GM12801 (cell line): ENCODE data around the gene MRPL54.

Source experiments
- TF ChIP-seq, protein P1 (sequence below): IDR thresholded peaks from one replicate; pipeline ENCODE4 v1.5.1; 2011; ENCODE audit warnings: control low read depth; ENCODE audit not compliant: insufficient read length; ENCODE audit errors: extremely low read depth

Gene MRPL54

DNA sequence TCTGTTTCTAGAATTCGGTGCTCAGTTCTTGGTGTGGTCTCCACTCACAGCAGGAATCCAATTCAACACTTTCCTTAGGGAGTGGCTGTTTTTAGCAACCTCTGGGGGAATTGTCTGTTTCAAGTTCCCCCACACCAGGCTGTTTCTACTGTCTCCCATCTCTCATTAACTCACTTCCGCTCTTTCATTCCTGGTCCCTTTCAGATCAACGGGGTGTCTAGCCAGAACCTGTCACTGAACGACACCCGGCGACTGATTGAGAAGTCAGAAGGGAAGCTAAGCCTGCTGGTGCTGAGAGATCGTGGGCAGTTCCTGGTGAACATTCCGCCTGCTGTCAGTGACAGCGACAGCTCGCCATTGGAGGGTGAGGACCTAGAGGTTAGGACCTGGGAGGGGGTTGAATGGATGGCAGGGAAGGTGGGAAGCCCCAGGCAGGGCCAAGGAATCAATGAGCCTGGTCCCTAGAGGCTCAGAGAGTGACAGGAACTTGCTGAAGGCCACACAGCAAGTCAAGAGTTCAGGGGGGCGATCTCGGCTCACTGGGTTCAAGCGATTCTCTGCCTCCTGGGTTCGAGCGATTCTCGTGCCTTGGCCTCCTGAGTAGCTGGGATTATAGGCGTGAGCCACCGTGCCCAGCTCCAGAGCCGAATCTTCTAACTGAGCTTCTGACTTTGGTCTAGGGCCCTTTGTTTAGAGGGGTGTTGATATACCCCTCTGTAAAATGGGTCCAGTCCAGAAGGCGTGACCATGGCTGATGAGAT, 28.8 kb upstream of the MRPL54 start:
- TF ChIP-seq, protein P1, sequence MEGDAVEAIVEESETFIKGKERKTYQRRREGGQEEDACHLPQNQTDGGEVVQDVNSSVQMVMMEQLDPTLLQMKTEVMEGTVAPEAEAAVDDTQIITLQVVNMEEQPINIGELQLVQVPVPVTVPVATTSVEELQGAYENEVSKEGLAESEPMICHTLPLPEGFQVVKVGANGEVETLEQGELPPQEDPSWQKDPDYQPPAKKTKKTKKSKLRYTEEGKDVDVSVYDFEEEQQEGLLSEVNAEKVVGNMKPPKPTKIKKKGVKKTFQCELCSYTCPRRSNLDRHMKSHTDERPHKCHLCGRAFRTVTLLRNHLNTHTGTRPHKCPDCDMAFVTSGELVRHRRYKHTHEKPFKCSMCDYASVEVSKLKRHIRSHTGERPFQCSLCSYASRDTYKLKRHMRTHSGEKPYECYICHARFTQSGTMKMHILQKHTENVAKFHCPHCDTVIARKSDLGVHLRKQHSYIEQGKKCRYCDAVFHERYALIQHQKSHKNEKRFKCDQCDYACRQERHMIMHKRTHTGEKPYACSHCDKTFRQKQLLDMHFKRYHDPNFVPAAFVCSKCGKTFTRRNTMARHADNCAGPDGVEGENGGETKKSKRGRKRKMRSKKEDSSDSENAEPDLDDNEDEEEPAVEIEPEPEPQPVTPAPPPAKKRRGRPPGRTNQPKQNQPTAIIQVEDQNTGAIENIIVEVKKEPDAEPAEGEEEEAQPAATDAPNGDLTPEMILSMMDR = no peak

DNA sequence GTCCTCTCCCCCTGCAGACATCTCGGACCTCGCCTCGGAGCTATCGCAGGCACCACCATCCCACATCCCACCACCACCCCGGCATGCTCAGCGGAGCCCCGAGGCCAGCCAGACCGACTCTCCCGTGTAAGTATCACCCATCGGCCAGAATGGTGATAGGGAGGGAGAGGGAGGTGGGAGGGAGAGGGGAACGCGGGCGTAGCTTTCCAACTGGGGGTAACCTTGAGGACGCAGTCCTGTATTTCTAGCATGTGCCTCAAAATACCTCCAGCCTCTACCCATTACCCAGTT, 28.2 kb upstream of the MRPL54 start:
- TF ChIP-seq, protein P1 = no peak

DNA sequence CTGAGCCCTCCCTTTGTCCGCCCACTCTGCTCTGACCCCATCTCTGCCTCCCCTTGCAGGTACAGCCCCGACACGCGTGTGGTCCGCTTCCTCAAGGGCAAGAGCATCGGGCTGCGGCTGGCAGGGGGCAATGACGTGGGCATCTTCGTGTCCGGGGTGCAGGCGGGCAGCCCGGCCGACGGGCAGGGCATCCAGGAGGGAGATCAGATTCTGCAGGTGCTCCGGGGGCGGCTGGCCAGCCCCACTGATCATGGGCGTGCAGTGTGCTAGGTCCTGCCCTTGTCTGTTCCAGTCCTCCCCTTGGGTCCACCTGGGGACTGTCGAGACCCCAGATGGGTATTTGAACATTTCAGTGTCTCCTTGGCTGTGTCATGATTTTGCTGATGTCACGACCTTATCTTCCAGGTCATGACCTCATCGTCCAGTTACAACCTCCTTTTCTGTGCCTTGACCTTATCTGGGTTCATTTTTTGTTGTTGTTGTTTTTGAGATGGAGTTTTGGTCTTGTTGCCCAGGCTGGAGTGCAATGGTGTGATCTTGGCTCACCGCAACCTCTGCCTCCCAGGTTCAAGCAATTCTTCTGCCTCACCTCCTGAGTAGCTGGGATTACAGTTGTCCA, 26.3 kb upstream of the MRPL54 start:
- TF ChIP-seq, protein P1 = no peak

DNA sequence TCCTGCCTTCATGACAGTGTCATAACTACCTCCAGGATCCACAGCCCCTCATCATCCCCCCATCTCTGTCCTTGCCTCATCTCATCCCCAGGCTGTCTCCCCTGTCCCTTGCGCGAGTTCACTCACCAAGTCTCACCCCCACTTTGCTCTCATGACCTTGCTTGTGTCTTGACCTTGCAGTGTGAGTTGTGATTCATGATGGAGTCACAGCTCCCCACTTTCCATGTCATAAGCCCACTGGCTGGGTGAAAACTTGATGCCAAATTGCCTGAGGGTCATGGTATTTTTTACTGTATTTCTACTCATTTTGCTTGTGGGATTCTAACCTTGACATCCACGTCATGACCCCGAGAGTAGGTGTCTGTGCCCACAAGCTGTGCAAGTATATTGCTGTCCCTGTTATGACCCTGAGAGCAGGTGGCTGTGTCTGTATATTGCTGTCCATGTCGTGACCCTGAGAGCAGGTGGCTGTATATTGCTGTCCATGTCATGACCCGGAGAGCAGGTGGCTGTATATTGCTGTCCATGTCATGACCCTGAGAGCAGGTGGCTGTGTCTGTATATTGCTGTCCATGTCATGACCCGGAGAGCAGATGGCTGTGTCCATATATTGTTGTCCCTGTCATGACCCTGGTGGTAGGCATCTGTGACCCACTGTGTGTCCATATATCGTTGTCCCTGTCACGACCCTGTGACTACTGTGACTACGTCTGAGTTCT, 24.8 kb upstream of the MRPL54 start:
- TF ChIP-seq, protein P1 = no peak

DNA sequence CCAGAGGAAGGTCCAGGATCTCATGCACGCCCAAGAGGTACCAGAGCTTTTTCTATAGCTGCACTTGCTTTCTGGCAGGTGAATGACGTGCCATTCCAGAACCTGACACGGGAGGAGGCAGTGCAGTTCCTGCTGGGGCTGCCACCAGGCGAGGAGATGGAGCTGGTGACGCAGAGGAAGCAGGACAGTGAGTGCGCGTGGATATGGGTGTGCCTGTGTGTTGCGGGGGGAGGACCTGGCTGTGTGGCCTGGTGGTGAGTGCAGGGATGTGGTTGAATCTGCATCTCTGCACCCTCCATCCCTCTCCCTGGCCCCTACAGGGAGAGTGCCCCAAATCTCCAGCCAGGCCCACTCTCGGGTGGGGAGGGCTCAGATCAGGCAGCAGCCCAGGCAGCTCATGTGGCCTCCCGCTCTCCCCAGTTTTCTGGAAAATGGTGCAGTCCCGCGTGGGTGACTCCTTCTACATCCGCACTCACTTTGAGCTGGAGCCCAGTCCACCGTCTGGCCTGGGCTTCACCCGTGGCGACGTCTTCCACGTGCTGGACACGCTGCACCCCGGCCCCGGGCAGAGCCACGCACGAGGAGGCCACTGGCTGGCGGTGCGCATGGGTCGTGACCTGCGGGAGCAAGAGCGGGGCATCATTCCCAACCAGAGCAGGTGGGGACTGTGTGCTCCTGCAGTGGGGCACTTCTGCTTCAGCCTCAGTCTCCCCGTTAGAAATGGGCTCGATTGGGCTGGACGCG, 23.8 kb upstream of the MRPL54 start:
- TF ChIP-seq, protein P1 = no peak

DNA sequence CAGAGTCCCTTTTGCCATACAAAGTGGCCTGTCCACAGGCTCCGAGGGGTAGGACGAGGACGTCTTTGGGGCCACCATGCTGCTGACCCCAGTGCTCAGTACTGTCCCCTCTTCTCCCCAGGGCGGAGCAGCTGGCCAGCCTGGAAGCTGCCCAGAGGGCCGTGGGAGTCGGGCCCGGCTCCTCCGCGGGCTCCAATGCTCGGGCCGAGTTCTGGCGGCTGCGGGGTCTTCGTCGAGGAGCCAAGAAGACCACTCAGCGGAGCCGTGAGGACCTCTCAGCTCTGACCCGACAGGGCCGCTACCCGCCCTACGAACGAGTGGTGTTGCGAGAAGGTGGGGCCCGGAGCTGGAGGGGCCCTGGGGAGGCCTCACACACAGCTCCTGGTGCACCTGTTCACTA, 22.1 kb upstream of the MRPL54 start:
- TF ChIP-seq, protein P1 = no peak

DNA sequence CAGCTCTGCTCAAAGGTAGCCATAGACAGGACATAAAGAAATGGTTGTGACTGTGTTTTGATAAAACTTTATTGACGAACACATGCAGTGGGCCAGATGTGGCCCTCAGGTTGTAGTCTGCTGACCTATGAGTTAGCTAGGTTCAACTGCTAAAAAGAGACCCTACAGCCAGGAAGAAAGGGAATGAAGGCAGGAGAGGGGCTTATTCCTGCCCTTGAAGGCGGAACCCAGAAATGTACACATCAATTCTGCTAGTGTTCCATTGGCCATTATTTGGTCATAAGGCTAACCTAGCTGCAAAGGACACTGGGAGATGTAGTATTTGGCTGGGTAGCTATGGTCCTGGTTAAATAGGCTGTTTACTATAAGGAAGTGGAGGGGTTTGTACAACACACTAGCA, 19.0 kb upstream of the MRPL54 start:
- TF ChIP-seq, protein P1 = no peak
